A673 (cell line): ENCODE measurements around the gene TCERG1L.

Experiments used
- CTCF ChIP-seq: fragments of 300-800, 200-600 bp; sonication (generic); conservative IDR thresholded peaks from 2 replicates; pipeline ENCODE4 v1.5.1; 2017; ENCODE audit warnings: low read depth, mild to moderate bottlenecking, antibody characterized with exemption, low read length, moderate library complexity, mixed read lengths
- EZH2 ChIP-seq: fragments of 200-600 bp; sonication (generic); IDR thresholded peaks from 2 replicates; pipeline ENCODE4 v1.6.1; 2017; ENCODE audit warnings: borderline replicate concordance, low read depth, mild to moderate bottlenecking, mixed read lengths, antibody characterized with exemption, low read length; ENCODE audit not compliant: poor library complexity, severe bottlenecking

- no peak for TF ChIP-seq CTCF
- no peak for TF ChIP-seq EZH2
These were observed 229.7 kb downstream of the TCERG1L start for GRCh38 chr10:131081786-131082185.
